GM21526 (cell line): ENCODE results near the gene SEMA3A.
"Not testable (repeated sequence)": the region's sequence is repeated elsewhere in the genome, so short reads cannot be mapped to it uniquely, and the experiment has no call there.

Source experiments
- ATAC-seq: cut with Tn5 transposase; IDR thresholded peaks from one replicate; pipeline ENCODE4 v1.9.1; 2021; ENCODE audit warnings: moderate library complexity; ENCODE audit not compliant: unreplicated experiment, low FRiP score

The SEMA3A gene

GRCh38 chr7:84159435-84159834 is 35.2 kb downstream of the SEMA3A start:
- no peak for ATAC-seq

GRCh38 chr7:84157171-84157570 is 37.4 kb downstream of the SEMA3A start:
- ATAC-seq, result no peak

DNA sequence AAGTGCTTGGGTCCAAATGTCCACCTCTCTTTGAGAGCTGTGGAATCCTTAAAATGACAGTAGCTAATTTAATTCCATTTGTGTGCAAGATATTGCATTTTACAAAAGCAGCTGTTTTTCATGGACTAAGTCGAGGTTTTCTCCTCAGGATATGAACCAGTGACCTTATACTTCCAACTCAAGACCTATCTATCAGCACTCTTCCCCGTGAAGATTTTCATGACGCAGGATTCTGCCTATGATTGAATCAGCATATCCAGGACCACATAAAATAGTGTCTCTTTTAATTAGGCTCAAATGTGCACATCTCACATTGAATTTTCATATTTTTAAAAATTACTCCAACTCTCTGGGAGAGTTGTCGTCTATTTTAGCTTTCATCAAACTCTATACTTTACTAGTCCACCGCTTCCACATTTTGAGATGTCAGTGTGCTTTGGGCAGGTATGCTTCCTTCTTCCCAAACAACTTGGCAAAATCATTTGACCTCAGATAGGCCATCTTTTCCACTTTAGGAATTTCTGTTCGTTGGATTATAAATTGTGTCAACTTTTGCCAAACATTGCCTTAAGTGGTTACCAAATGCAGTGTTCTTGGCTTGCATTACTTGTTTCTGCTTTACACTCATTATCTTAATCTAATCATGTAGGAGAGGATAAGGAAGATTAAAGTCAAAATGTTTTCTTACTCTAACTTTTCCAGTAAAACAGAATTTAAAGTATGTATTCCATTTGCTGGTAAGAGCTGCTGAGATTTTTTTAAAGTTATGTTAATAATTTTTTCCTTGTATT is 39.4 kb downstream of the SEMA3A start:
- ATAC-seq, result no peak

DNA sequence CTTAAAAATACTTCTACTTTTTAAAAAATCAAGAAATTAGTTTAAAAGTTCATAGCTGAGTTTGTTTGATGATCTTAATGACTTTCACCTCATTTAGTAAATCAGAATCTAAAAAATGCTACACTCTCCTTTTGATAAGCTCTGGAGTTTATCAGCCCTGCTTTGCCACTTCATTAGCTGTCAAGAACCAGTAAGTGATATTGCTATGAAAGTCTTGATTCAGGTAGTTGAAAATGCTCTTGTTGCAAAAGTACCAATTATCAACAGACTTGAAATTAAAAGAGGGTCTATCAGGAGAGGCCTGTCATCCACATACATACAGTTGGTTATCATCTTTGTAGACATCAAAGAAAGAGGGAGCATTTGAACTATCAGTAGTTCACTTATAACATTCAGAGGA is 41.6 kb downstream of the SEMA3A start:
- ATAC-seq, result no peak

DNA sequence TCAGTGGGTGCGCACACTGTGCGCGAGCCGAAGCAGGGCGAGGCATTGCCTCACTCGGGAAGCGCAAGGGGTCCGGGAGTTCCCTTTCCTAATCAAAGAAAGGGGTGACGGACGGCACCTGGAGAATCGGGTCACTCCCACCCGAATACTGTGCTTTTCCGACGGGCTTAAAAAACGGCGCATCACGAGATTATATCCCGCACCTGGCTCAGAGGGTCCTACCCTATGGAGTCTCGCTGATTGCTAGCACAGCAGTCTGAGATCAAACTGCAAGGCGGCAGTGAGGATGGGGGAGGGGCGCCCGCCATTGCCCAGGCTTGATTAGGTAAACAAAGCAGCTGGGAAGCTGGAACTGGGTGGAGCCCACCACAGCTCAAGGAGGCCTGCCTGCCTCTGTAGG is 44.2 kb downstream of the SEMA3A start:
- not testable (repeated sequence) for ATAC-seq

- no peak for ATAC-seq
Observed at GRCh38 chr7:84149573-84149972, 45.0 kb downstream of the SEMA3A start.

DNA sequence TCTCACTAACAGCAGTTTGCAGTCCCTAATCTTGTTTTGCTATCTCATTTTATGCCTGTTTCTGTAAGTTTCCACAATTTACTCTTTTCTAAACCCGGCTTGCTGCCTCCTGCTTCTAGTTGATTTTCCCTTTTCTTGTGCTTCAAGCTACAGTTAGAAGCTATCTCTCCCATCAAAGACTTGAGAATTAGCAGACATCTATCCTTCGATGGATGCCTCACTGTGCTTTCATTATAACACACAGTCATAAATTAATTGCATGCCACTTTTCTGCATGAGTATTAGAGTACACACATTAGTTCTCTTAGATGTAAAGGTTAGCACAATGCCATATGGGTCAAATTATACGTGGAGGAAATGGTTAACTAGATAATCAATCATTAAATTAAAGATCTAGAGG is 48.7 kb downstream of the SEMA3A start:
- no peak for ATAC-seq

- no peak for ATAC-seq
Observed at GRCh38 chr7:84144935-84145334, 49.7 kb downstream of the SEMA3A start.

DNA sequence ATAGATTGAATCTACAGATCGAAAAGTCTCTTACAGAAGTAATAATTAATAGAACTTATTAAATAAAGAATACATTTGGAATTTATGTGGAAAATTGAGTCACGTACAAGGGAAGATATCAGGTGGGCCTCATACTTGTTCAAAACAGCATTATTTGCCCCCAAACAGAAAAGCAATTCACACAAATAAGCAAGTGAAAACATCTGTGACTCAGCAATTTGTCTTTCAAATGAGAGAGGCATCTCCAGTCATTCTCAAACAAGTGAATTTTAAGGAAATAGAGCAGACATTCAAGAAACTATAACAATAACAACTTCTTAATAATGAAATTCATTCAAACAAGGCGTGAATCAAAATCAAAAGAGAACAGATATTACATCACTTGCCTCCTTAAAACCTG is 50.1 kb downstream of the SEMA3A start:
- no peak for ATAC-seq

GRCh38 chr7:84142726-84143125 is 51.9 kb downstream of the SEMA3A start:
- ATAC-seq, result no peak

DNA sequence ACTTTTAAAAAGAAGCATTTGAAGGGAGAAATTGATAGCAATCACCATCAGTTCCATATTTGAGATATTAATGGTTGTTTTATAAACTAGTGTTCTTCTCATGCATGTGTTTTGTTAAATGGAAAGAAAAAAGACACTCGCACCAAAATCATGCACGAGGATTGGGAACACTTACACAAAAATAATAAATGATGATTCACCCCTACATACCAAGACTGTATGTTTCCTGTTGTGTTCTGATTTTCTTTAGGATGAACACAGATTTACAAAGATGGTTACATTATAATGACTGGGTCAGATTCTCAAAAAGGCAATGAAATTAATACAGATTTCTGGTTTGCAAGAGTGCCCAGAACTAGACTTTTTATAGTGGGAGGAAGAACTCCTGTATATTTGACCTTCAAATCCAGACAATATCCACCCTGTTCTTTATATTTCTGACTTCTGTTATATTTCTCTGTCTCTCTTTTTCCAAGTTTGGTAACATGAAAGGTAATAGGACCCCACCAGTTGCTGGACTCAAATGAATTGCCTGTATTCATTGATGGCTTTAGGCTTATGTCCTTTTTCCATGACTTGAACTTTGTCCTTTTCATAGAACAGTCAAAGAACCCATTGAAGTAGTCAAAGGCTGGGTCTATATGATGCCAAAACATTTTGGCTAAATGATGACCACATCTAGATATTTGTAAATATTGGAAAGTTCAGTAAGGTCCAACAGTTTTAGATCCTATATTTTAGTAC is 54.4 kb downstream of the SEMA3A start:
- no peak for ATAC-seq

DNA sequence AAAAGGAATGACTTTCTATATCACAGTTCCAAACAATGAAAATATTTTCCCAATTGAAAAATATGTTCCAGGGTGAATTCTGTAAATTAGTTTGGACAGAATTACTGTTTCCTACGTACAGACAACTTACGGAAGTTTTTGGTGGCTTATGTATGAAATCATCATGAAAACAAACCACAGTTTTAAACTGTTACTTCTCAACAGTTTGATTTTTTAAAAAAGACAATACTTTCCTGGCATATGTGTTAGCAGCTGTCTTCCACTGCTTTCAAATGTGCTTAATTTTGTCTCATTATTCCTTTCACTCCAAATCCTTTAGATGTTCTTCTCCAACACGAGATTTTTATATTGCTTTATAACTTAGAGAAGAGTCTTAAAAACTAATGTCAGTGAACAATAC is 56.2 kb downstream of the SEMA3A start:
- no peak for ATAC-seq

DNA sequence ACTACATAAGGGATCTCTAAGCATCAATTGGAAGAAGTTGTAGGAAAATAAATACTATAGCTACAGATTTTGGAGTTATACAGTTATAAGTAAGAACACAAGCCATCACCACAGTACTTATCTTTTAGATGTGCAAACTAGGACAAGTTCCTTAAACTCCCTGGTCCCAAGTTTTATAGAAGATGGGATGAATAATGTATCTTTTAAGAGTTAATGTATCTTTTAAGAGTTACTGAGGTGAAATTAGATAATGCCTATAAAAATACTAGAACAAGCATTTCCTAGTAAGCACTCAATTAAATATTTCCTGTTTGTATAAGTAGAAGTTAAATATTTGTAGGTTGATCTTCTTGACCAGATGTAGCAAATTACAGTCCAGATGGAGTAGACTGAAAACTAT is 56.8 kb downstream of the SEMA3A start:
- ATAC-seq, result no peak

- no peak for ATAC-seq
Observed at GRCh38 chr7:84136809-84137208, 57.8 kb downstream of the SEMA3A start.

- ATAC-seq, result no peak
Observed at GRCh38 chr7:84136336-84136735, 58.3 kb downstream of the SEMA3A start.

GRCh38 chr7:84134169-84134568 is 60.4 kb downstream of the SEMA3A start:
- ATAC-seq, result no peak

GRCh38 chr7:84125654-84126053 is 68.9 kb downstream of the SEMA3A start:
- no peak for ATAC-seq

DNA sequence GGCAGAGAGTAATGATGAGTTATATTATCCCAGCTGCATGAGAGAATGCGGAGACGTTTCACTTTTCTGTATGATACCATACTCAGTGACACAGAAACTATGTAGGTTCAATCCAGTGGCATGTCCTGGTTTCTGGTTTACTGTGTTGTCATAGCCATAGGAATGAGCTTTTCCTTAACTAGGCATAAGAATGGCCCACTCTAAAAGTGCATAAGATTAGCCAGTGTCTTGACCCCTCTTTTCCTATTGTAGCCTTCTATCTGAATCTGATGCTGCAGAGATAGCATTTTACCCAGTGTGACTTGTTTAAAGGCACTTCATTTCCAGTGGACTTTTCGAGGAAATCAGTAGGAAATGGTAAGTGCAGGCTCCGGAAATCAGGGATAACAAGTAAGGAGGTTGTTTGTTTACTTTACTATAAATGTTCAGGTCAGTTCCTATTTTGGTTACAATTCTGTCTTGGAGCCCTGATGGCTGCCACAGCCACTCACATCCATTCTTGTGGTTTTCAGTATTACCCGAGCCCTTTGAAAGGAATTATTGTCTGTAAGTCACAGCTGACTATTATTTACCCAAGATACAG is 70.5 kb downstream of the SEMA3A start:
- ATAC-seq, result no peak

GRCh38 chr7:84122582-84123360 is 71.8 kb downstream of the SEMA3A start:
- ATAC-seq, result no peak

- no peak for ATAC-seq
Observed at GRCh38 chr7:84117304-84117703, 77.3 kb downstream of the SEMA3A start.
